HL-60 (cell line): Measurements from ENCODE around the gene CD3G.

Source experiments
- CTCF ChIP-seq: IDR thresholded peaks from one replicate; pipeline ENCODE4 v1.5.1; 2011; ENCODE audit warnings: low read length, control low read depth, inconsistent platforms; ENCODE audit not compliant: insufficient read depth
- GABPA ChIP-seq: IDR thresholded peaks from 2 replicates; pipeline ENCODE4 v1.6.1; 2012; ENCODE audit warnings: low read depth
- REST ChIP-seq: IDR thresholded peaks from 2 replicates; pipeline ENCODE4 v1.6.1; 2012; ENCODE audit warnings: low read depth; ENCODE audit not compliant: insufficient replicate concordance
- SPI1 ChIP-seq: IDR thresholded peaks from 2 replicates; pipeline ENCODE4 v1.6.1; 2012; ENCODE audit warnings: low read depth, mild to moderate bottlenecking, borderline replicate concordance

GRCh38 chr11:118314988-118315411 lies 29.1 kb upstream of the CD3G start:
- TF ChIP-seq CTCF: no peak
- no peak for TF ChIP-seq REST
- no peak for TF ChIP-seq GABPA
- TF ChIP-seq SPI1: no peak
